ENCODE data around the gene CD2AP. TPM values are rescaled to one million over a fixed set of nuclear protein-coding genes. Genes with fewer than 3 reads are reported as not detected.

CD2AP gene
- total and polyA plus RNA-seq, 2 experiments from 2014 or later: 9.8 to 19.2 TPM

GRCh38 chr6:47455533-47456209 lies 21.9 kb upstream of the CD2AP start:
- H3K4me3 ChIP-seq: no peak overlapping the region
- H3K36me3 ChIP-seq: no peaks in the 10 kb centered on the region
- DNase-seq (ENCODE audit: low read depth in 1 of 2, low spot score in 1 of 2): no peak
- no peaks in the 10 kb centered on the region for H3K4me1 ChIP-seq (ENCODE audit: low read depth)
- no peak for TF ChIP-seq CTCF (IDR thresholded peaks at IDR 0.05; ENCODE audit: low read depth, low read length)
- H3K9me3 ChIP-seq (ENCODE audit: low read depth): no peaks in the 10 kb centered on the region
- no peaks in the 10 kb centered on the region for H3K27me3 ChIP-seq
- H3K27ac ChIP-seq: no peak overlapping the region

- Histone ChIP-seq H3K27ac (no peak overlapping the region), H3K27me3 (no peaks in the 10 kb centered on the region), H3K4me1 (ENCODE audit: low read depth) (no peaks in the 10 kb centered on the region), H3K36me3 (no peaks in the 10 kb centered on the region), H3K9me3 (ENCODE audit: low read depth) (no peaks in the 10 kb centered on the region), H3K4me3 (no peak overlapping the region)
- DNase-seq (ENCODE audit: low read depth in 1 of 2, low spot score in 1 of 2): no peak
- TF ChIP-seq CTCF (IDR thresholded peaks at IDR 0.05; ENCODE audit: low read depth, low read length): no peak
Observed at GRCh38 chr6:47456536-47456975, 21.0 kb upstream of the CD2AP start.

- DNase-seq (ENCODE audit: low read depth in 1 of 2, low spot score in 1 of 2): no peak
- no peak for TF ChIP-seq CTCF (IDR thresholded peaks at IDR 0.05; ENCODE audit: low read depth, low read length)
- Histone ChIP-seq H3K9me3 (ENCODE audit: low read depth) (no peaks in the 10 kb centered on the region), H3K4me1 (ENCODE audit: low read depth) (no peaks in the 10 kb centered on the region), H3K36me3 (no peaks in the 10 kb centered on the region), H3K27ac (no peak overlapping the region), H3K4me3 (no peak overlapping the region), H3K27me3 (no peaks in the 10 kb centered on the region)
Observed at GRCh38 chr6:47457370-47457769, 20.2 kb upstream of the CD2AP start.

GRCh38 chr6:47464052-47464451 lies 13.5 kb upstream of the CD2AP start:
- Histone ChIP-seq H3K36me3 (no peaks in the 10 kb centered on the region), H3K4me1 (ENCODE audit: low read depth) (no peaks in the 10 kb centered on the region), H3K9me3 (ENCODE audit: low read depth) (no peaks in the 10 kb centered on the region), H3K4me3 (no peak overlapping the region), H3K27ac (no peak overlapping the region), H3K27me3 (no peaks in the 10 kb centered on the region)
- DNase-seq (ENCODE audit: low read depth in 1 of 2, low spot score in 1 of 2): no peak
- TF ChIP-seq CTCF (IDR thresholded peaks at IDR 0.05; ENCODE audit: low read depth, low read length): no peak

GRCh38 chr6:47465117-47465516 lies 12.5 kb upstream of the CD2AP start:
- no peak for TF ChIP-seq CTCF (IDR thresholded peaks at IDR 0.05; ENCODE audit: low read depth, low read length)
- Histone ChIP-seq H3K27me3 (no peaks in the 10 kb centered on the region), H3K9me3 (ENCODE audit: low read depth) (no peaks in the 10 kb centered on the region), H3K36me3 (no peaks in the 10 kb centered on the region), H3K4me3 (no peak overlapping the region), H3K27ac (no peak overlapping the region), H3K4me1 (ENCODE audit: low read depth) (no peaks in the 10 kb centered on the region)
- no peak for DNase-seq (ENCODE audit: low read depth in 1 of 2, low spot score in 1 of 2)

Measured in cardiac muscle cell (in vitro differentiated cells and primary cell).